NCI-H1092 treated with DMSO at 0.1 percent for 48 hours (cell line): Measurements from ENCODE around the gene ZXDC.

Source experiments
- DNase-seq: peaks from one replicate; lab custom pipeline; 2025; lab: John Stamatoyannopoulos, UW

The ZXDC gene

DNA sequence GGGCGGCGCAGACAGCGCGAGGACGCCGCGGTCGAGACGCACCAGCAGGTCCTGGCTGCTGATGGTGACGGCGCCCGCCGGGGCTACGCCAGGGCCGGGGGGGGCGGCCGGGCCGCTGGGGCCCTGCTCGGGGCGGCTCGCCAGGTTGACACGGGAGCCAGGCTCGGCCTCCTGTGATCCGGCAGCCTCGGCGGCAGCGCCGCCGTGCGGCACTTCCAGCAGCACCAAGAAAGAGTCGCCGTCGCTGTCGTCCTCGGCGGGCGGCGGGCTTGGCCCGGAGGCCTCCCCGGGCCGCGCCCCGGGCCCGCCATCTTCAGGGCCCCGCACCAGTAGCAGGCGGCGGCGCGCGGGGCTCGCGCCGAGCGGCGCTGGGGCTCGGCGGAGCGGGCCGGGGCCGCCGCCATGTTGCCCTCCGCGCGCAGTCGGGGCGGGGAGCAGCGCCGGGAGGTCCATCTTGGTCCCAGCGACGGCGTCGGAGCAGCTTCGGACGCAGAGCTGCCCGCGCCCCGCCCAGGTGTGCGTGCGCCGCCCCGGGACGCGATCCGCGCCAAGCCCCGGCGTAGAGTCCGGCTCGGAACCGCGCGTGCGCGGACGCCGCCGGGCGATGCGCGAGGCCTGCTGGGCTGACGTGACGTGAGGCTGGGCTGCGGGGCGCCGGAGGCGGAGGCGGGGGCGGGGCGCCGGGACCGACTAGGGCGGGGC lies at the start of gene ZXDC:
TSS of gene ZXDC (minus strand) at position 479 of the 702 bp plus-strand sequence. CDS start at position 453, 26 bp downstream.
- DNase-seq: peak; percentile 85

DNA sequence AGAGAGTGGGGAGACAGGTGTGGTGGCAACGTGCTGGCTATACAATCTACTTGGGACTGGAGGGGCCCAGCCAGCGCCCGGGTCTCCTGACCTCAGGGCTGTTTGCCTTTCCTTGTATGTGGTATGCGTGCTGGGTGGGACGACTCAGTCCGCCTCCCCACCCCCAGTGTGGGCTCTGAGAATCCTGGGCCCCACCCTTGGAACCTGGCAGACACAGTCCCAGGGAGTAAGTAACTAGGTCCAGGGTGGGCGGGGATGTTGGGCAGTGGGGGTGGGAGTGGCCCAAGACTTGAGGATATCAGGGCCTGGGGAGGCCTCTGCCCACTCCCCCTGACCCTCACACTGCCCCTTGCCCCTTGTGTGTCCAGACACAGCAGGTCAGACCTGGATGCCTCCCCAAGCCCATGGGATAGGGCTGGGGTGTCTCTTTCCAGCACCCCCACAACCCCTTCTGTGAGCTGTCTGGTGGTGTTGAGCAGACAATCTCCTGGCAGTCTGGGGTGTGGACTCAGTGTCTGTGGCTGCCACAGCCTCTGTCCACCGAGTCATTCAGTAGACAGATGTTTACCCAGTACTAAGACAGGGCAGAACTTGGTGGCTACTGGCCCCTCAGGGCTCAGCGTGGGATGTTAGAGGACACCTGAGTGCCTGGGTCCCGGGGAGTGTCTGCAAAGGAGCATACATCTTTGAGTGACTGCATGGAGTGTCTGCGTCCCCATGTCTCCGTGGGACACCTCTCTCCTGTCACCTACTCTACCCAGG lies 49.6 kb upstream of the ZXDC start:
- no peak for DNase-seq

- no peak for DNase-seq
Observed at GRCh38 chr3:126524429-126524988, 48.8 kb upstream of the ZXDC start.

DNA sequence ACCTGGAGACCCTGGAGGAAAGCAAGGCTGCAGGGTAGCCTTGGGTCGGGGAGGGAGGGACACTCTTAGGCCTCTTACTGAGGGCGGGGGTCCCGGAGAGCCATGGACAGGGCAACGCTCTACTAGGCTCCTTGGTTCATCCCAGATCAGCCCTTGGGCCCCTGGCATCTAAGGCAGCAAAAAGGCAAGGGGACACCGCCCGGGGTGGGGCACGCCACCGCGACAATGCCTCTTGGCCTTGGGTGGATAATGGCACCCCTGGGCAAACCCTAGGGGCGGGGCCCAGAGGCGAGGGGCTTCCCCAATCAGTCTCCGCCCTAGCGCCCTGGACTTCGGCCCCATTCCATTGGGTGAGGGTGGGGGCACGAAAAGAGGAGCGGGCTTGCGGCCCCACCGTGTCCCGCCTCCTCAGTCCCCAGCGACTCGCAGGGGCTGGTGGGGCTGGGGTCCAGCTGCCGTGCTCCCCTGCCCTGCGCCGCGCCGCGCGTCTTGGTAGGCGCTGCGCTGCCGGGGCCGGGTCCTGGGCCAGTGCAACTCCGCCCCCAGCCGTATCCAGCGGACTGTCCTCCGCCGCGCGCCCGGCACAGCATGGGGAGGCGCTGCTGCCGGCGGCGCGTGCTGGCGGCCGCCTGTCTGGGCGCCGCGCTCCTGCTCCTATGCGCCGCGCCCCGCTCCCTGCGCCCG lies 48.2 kb upstream of the ZXDC start, which contains the start of gene CHST13:
TSS of gene CHST13 (plus strand) at position 411 of the 684 bp plus-strand sequence. CDS start at position 589, 178 bp downstream.
- DNase-seq: peak; percentile 24

DNA sequence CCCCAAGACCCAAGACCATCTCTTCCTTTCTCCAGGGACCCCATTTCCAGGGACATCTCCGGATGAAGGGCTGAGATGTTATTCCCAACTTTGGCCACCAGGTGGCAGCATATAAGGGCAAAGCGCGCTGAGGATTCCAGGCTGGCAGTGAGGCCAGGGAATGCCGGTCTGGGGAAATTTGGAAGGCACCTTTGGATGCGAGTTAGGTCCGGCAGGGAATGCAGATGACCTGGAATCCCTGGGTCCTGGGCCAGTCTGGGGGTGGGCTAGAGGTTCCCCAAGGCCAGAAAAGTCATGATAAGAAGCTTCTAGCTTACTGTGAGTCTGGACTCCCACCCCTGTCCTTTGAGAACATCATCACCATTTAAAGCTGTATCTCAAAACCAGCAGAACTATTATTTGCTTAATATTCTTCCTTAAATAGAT lies 46.7 kb upstream of the ZXDC start:
- DNase-seq: peak; percentile 35

GRCh38 chr3:126521122-126521891 lies 45.6 kb upstream of the ZXDC start:
- no peak for DNase-seq

- no peak for DNase-seq
Observed at GRCh38 chr3:126519506-126520455, 44.1 kb upstream of the ZXDC start.

DNA sequence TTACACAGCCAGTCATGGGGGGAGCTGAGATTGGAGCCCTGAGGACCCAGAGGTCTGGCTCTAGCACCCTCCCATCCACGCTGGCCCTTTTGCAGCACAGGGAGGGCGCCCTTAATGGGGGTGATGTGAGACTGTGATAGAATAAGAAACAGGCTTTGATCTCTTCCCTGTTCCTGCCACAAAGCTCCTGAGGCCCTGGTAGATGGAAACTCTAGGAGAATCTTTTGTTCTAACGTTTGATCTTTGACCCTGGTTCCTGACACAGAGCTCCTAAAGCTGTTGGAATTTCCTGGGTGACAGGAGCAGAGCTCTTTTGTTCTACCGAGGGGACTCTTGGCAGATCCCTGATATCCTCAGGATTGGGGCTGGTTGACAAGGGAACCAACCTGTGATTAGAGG lies 43.1 kb upstream of the ZXDC start:
- DNase-seq: no peak

GRCh38 chr3:126517986-126518778 lies 42.5 kb upstream of the ZXDC start:
- no peak for DNase-seq

- no peak for DNase-seq
Observed at GRCh38 chr3:126517291-126517951, 41.7 kb upstream of the ZXDC start, which contains the start of gene UROC1. TSS of gene UROC1 (minus strand) at chr3:126517773. CDS start at chr3:126517719, 54 bp downstream.

DNA sequence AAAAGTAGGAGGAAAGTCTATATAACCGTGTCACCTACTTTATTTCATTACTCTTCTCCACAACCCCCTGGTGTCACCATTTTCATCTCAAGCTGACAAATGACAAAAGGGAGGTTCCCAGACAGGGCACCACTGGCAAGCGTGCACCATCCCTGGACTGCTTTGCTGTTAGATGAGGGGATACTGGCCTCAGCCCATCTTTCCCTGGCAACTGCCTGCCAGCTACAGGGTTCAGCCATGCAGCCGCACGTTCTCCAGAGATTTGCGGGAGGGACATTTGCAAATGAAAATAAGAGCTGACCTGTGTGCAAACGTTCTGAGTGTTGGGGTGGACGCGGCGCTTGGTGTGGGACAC lies 41.2 kb upstream of the ZXDC start:
- DNase-seq: no peak

- DNase-seq: no peak
Observed at GRCh38 chr3:126516152-126516935, 40.7 kb upstream of the ZXDC start.

- DNase-seq: peak; percentile 52
Observed at GRCh38 chr3:126515066-126515706, 39.5 kb upstream of the ZXDC start.

GRCh38 chr3:126514161-126514560 lies 38.5 kb upstream of the ZXDC start:
- no peak for DNase-seq

GRCh38 chr3:126512916-126513650 lies 37.4 kb upstream of the ZXDC start:
- no peak for DNase-seq

GRCh38 chr3:126512026-126512425 lies 36.3 kb upstream of the ZXDC start:
- no peak for DNase-seq

- DNase-seq: no peak
Observed at GRCh38 chr3:126511291-126511690, 35.6 kb upstream of the ZXDC start.
